Stimulated activated CD8-positive, alpha-beta memory T cell treated with anti-CD3 and anti-CD28 coated beads, Interleukin-7, amount 100 ng/mL, for 48 hours (primary cell): ENCODE measurements around the gene RPUSD4.

Experiments used
- DNase-seq, 2 donors: peaks; one replicate each; pipeline ENCODE4 v3.0.0-alpha.2; 2020; ENCODE audit warnings: low read depth in 1 of 2; ENCODE audit errors: extremely low read depth in 1 of 2

RPUSD4 gene

DNA sequence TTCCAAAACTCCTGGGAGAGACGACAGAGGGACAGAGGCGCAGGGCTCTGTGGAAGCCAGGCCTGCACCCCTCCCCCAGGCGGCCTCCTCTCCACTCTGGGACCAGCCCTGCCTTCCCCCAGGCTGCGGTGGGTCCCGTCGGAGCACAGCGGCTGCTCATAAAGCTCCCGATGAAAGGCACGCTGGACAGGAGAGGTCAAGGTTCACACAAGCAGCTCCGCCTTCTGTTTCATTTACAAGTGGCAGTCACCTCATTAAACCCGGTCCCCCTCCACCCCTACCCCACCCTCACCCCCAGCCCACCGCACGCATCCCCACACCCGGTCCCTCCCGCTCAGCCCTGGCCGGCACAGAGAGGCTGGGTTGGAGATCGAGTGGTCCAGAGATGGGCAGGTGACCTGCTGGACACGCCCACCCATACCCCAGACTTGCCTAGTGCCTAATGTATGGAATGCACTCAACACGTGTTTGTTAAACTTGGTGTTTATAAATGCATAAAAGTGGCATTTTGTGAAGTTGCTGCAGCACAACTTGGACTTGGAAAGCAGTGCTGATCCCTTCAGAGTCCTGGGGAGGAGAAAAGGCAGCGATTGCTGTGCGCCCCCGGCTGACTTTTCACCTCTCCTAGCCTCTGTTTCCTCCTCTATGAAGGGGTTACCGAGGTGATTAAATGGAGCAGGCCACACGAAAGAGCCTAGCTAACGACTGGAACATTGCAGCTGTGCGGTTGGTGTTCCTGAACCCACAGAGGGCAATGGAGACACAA is 26.0 kb downstream of the RPUSD4 start:
- no peak for DNase-seq

DNA sequence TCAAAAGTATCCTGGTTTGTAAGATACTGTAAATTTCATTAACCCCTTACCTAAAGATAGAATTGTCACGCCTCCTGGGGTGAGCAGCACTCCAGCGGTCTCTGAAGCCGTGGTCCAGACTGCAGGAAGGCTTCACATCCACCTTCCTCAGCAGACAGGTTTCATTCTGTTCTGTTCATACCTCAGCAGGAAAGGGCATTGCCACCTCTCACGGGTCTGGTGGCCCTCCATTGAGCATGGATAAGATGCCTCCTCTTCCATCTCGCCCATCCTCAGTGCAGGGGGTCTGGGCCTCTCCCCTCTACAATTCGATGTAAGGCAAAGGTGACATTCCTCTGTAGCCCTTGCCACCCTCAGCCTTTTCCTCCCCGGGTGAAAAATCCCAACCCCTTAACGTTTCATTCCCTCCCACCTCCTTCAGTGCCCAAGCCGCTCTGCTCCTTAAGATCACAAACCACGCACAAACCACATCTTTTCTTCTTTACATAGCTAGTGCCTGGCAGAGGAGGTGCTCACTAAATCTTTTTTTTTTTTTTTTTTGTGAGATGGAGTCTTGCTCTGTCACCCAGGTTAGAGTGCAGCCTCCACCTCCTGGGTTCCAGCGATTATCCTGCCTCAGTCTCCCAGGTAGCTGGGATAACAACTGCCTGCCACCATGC is 28.5 kb downstream of the RPUSD4 start:
- no peak for DNase-seq

DNA sequence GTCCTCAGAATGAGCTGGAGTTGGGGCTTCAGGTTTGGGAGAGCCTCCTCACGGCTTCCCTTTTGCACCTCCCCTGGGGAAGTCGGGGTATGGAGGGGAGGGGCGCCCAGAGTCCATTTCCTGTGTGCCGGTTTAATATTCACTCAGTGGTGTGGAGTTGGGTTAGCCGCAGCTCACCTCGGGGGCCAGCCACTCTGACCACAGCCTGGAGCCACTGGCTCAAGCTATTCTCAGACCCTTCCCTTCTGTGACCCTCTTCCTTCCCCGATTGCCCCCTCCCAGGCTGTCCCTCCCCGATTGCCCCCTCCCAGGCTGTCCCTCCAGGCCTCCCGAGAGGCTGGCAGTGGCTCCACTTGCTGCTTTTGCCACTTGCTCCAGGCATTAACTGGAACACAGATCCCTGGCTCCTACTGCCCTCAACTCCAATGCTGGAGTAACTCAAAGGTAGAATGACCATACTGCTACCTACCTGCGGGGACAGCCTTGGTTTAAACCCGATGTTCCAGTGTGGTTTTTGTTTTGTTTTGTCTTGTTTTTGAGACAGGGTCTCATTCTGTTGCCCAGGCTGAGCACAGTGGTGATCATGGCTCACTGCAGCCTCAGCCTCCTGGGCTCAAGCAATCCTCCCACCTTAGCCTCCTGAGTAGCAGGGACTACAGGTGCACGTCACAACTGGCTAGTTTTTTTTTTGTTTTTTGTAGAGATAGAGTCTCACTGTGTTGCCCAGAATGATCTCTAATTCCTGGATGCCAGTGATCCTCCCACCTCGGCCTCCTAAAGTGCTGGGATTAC is 29.3 kb downstream of the RPUSD4 start:
- no peak for DNase-seq

DNA sequence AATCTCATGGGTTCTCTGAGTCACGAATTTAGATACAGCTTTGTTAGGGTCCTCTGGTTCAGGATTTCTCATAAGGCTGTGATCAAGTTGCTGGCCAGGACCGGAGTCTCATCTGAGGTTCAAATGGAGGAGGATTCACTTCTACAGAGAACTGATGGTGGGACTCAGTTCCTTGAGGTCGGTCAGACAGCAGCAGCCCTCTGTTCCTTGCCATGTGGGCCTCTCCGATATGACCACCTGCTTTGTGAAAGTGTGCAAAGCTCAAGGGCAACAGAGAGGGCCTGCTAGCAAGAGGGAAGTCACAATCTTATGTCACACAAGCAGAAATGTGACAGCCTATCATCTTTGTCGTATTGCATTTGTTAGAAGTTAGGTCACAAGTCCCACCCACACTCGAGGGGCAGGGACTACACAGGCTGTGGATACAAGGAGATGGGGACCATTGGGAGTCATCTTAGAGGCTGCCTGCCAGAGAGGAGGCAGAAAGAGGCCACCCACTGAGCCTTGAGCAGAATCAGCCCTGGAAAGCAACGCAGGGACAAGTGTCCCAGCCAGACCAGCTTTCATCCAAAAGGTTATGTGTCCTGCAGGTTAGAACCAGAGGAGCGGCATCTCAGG is 34.5 kb downstream of the RPUSD4 start:
- no peak for DNase-seq

DNA sequence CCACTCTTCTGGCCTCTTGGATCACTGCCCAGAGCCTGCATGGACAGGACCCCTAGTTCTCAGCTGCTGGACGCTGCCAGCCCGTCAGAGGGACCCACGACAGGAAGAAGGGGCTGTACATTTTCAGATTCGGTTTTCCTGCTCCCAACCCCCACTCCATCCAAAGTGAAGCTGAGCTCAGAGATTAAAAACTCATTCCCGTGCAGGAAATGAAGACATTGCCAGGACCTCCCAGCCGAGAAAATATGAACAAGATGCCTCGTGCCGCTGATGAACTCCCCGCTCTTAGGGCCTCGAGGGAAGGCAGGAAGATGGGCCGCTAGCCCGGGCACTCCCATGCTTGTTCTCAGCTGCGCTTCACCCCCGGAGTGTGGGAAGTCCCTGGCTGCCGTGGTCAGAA is 36.1 kb downstream of the RPUSD4 start:
- no peak for DNase-seq

DNA sequence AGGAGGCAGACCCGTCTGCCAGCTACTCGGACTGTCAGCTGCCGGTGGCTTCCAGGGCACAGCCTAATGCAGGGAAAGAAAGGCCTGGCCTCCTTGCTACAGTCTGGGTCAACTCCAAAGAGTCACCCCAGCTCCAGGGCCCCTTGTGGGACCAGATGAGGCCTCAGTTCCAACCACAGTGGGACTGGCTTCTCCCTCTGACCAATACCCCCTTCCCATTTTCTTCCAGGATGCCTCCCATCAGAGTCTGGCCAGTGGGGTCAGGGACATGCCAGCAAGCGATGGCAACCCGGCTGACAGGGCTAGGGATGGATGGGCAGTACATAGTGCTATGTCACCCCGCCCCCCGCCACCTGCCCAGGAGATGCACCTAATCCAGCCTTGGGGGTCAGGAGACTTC is 36.6 kb downstream of the RPUSD4 start:
- no peak for DNase-seq

DNA sequence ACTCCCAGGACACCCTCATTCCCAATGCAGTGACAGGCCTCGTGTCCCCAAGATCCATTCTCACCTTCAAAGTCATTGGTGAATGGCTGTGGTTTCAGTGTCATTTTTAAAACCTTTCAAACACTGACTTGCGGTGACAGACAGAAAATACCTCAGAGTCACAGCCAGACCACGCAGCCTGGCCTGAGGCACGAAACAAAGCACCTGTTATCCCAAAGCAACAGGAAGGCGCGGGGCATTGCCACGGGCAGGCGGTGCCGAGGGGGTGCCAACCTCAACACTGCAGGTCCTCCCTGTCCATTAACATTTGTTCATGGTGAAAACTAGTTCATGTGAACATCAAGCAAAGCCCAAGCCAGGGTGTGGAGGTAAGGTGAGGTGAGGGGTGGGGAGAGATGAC is 38.2 kb downstream of the RPUSD4 start:
- DNase-seq, result no peak

DNA sequence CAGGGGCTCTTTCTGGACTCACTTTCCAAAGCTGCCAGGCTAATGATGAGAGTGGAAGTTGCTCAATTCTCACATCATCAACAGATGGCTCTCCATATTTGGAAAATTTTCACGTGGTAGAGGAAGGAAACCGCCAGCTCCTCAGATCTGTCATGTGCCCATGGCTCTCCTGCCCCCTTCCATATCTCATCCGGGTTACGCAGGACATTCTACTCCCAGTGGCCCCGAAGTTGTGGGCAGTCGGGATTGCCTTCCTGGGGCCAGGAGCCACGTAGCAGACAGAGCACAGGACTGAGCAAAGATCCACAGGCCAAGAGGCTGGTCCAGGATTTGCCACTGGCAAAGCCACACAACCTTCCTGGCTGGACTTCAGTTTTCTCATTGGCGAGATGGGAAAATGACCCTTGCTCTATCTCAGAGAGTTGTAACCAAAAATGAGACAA is 38.8 kb downstream of the RPUSD4 start:
- DNase-seq, result no peak

DNA sequence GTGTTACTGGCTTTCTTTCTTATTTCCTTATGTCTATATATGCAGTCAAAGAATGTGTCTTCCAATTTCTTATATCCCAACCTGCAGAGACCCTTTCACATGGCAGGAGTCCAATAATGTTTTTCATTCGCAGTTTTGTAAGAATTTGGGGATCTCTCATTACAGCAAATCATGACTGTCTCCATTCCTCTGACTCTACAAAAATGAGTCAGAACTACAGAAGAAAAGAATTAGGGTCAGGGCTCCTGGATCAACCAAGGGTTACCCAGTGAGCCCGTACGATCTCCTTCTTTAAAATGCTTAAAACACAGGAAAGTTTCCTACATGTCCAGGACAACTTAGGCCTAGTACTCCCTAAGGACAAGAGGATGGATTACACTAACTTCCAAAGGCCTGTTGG is 42.2 kb downstream of the RPUSD4 start:
- no peak for DNase-seq

DNA sequence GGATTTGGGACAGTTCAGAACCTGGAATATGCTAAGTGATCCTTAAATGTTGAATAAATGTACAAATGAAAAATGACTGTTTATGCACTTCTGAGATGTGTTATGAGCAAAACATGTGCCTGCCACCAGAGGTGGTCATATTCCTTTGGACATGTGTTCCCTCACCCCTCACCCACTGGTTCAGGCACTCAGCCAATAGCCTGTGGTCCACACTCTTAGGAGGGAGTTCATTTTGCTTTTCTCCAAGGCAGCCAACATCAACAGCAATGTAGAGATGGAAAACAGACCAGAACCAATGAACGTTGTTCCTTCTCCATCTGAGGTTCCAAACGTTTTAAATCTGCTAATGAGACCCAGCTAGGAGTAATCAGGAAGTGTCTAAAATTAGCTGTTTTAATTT is 44.0 kb downstream of the RPUSD4 start:
- DNase-seq, result no peak

DNA sequence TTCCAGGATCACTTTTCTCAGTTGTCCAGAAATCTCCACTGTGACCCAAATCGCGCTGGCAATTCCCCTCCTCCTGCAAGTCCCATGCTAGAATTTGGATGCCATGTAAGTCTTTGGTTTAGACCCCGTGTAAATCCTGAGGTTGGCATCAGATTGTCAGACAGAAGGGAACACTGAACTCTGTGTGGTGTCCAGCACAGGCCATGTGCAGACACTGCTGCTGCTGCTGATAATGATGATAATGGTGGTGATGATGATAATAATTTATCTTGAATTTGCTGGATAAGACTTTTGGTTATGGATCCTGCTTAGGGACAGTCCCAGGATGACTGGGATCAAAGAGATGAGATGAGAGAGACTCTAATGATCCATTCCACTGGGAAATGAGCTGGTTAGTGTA is 45.0 kb downstream of the RPUSD4 start:
- no peak for DNase-seq

DNA sequence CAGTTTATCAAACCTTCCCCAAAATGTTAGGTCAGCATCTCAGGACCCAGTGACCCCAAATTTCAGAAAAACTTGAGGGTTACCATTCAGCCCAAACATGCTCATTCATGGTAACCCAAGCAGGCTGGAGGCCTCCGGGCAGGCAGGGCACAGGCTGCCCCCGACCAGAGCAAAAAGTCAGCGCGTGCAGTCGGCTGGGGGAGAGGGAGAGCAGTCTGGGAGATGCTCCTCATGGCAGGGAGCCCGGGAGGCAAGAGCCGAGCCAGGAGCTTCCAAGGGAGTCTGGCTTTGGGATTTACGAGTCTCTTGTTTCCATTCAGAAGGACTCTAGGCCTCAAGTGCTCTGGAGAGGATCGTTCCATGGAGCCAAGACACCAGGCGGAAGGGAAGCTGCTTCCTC is 45.7 kb downstream of the RPUSD4 start:
- no peak for DNase-seq

DNA sequence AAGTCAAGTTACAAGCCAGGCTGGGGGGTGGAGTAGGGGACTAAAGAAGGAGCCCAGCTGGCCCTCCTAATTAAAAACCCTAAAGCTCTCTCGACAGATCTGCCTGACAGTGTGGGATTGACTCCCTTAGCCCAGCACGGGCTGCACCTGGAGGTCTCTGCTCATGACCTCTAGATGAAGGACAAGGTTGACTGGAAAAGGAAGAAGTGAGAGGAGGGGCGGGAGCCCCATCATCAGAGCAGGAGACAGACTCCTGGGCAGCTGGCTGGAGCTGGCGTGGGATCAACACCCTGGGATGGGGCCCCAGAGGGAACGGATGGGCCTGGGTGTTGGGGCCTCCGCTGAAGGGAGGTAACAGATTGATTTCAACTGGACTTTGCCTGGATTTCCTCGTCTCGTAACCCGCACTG is 46.1 kb downstream of the RPUSD4 start:
- no peak for DNase-seq

DNA sequence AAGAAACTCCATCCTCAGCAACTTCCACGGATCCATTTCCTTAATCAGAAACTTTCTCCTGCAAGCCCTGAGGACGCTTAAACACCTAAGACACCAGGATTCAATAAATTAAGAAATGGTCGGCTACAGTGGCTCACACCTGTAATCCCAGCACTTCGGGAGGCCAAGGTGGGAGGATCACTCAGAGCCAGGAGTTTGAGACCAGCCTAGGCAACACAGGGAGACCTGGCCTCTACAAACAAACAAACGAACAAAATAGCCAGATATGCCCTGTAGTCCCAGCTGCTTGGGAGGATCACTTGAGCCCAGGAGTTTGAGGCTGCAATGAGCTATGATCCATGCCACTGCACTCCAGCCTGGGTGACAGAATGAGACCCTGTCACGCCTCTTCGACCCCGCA is 46.7 kb downstream of the RPUSD4 start:
- DNase-seq, result no peak

DNA sequence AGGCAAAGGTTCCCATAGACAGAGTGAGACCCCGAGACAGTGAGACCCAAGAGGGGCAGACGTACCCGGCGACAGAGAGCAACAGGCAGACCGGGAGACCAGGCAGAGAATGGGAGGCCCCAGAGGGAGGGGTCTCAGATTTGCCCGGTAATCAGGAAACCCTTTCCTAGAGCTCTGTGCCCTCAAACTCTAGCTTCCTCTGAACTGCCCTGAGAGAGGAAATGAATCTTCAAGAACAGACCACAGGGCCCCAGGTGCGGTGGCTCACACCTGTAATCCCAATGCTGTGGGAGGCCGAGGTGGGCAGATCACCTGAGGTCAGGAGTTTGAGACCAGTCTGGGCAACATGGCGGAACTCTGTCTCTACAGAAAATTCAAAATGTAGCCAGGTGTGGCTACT is 47.7 kb downstream of the RPUSD4 start:
- DNase-seq, result no peak

DNA sequence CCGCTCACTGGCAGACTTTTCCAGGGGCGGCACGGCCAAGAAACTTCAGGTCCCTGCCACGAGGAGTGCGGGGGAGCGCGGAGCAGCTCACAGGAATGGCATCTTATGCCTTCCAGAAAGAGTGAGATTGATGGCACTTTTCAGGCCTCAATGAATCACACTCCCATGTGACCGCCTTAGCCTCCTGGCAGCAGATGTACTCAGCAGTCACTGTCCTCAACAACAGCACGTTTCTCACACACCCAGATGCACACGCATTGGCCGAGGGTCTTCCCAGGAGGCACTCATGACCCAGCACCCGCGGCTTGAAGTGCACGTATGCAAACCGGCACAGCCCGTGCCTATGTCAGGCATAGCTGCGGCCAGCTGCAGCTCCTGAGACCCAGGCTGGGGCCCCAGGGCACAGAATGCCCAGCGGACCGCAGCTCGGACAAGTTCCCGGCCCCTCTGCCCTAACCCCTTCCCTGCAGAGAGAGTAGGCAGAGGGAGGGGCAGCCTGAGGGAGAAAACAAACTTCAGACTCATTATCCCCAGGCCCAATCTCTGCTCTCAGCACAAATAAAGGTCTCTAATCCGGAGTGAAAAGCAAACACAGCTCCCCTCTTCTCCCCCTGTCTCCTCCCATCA is 48.3 kb downstream of the RPUSD4 start:
- no peak for DNase-seq

DNA sequence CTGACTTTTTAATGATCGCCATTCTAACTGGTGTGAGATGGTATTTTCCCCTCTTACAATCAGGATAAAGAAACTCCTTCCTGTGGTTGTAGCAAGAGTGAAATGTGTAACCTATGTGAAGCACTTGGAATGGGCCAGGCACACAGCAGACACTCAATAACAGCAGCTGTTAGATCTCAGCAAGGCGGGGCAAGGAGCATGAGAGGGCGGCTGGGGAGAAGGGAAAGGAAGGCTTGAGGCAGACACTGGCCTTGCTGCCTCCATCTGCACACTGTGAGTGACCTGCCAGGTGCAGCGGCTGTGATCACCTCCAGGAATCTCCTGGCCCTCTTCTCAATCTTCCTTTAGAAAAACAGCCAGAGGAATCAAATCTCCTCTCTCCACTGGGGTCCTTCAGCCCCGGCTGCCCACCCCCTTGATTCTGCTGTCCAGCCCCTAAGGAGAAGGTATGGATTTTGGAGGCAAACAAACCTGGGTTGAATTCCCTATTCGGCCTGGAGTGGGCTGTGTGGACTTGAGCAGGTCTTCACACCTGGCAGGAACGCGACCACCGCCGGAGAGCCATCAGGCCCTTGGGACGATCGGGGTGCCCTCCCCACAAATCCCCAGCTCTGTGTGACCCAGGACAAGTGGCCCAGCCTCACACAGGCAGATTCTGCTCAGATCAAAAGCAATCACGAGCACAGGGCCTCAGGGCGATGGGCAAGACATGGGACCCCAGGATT is 49.0 kb downstream of the RPUSD4 start:
- no peak for DNase-seq

DNA sequence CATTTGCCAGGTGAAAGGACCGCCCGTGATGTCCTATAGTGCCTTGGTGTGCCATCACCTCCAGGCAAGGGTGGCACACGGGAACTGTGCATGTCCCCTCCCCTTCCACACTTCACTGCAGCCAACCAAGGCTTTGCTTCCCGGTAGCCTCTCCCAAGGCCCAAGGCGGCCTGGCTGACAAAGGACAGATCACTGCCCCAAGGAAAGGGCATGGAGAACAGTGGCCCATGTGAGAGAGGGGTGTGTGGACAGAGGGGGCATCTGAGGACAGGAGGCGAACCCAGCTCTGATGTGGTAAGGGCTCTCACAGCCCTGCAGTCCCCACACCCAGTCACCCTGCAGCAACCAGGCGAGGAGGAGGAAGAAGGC is 50.4 kb downstream of the RPUSD4 start:
- no peak for DNase-seq

DNA sequence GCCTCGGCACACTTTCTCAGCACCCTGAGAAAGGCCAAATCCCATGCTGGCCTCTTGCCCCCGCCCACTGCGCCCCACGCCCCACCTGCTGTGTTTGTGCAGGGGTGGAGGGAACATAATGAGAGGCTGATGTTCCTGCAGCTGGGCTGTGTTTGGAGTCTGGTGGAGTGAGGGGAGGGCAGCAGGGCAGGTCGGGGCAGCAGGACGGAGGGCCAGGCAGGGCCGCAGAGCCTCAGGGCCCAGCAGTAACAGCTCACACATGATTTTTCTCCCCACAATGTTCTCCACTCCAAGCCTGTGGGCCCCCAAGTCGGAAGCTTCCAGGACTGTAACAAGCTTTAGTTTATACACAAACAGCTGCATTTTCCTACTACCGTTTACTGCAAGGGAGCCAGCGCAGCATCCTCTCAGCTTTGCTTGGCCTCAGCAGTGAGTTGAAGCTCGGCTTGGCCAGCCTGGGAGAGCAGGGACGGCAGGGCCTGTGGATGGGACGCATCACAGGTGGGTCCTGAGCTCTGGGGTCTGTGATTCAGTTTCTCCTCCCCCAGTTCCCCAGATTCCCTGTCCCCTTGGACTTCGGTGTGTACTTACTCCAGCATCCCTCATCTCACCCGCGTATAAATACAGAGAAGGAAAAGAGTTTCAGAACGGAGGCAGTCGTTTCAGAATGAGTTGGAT is 51.0 kb downstream of the RPUSD4 start:
- DNase-seq, result no peak
